NB4 (cell line): ENCODE data around the gene RFC4.
A peak's percentile ranks its signal among the peaks of the same experiment; 100 is the strongest.

Source experiments
- DNase-seq: peaks from one replicate; pipeline ENCODE4 v3.0.0; 2010; ENCODE audit warnings: low read depth
- H3K4me3 ChIP-seq: one replicate; pipeline ENCODE4 v1.5.1; 2011; ENCODE audit warnings: mild to moderate bottlenecking, low read depth, low read length, moderate library complexity
- MAX ChIP-seq: IDR thresholded peaks from 2 replicates; pipeline ENCODE4 v1.6.1; 2011; ENCODE audit warnings: low read depth, low read length
- MYC ChIP-seq: IDR thresholded peaks from 2 replicates; pipeline ENCODE4 v1.6.1; 2011; ENCODE audit warnings: low read depth, low read length
- POLR2A ChIP-seq: IDR thresholded peaks from 2 replicates; pipeline ENCODE4 v1.6.1; 2011; ENCODE audit warnings: mild to moderate bottlenecking; ENCODE audit not compliant: insufficient read length; ENCODE audit errors: extremely low read depth
- TF ChIP-seq, protein P1 (sequence below): IDR thresholded peaks from one replicate; pipeline ENCODE4 v1.5.1; 2012; ENCODE audit warnings: low read depth, low read length

The RFC4 gene

GRCh38 chr3:186746008-186746407 is 60.3 kb downstream of the RFC4 start:
- no peak overlapping the region for H3K4me3 ChIP-seq
- DNase-seq = peak; percentile 71
- TF ChIP-seq MAX (peak; percentile 12; the same call in 1 of the 2 replicates), POLR2A (no peak)

DNA sequence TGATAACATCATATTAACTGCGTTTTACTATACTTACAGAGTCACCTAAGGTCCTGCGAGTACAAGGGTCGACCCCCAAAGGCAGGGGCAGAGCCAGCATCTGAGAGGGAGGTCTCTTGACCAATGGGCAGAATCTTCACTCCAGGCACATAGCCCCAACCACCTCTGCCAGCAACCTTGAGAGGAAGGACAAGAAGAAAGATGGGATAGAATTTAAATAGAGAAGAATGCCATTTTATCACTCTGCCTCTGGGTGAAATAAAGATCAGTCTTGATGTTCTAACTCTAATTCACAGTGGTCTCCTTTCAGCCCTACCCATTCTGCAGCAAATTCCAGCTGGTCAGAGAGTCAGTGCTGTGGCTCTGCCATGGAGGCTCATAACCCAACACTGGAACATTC is 62.6 kb downstream of the RFC4 start:
- no peak for TF ChIP-seq MAX
- no peak for TF ChIP-seq POLR2A
- no peak for TF ChIP-seq MYC
- TF ChIP-seq, protein P1, sequence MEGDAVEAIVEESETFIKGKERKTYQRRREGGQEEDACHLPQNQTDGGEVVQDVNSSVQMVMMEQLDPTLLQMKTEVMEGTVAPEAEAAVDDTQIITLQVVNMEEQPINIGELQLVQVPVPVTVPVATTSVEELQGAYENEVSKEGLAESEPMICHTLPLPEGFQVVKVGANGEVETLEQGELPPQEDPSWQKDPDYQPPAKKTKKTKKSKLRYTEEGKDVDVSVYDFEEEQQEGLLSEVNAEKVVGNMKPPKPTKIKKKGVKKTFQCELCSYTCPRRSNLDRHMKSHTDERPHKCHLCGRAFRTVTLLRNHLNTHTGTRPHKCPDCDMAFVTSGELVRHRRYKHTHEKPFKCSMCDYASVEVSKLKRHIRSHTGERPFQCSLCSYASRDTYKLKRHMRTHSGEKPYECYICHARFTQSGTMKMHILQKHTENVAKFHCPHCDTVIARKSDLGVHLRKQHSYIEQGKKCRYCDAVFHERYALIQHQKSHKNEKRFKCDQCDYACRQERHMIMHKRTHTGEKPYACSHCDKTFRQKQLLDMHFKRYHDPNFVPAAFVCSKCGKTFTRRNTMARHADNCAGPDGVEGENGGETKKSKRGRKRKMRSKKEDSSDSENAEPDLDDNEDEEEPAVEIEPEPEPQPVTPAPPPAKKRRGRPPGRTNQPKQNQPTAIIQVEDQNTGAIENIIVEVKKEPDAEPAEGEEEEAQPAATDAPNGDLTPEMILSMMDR = no peak
- H3K4me3 ChIP-seq = no peak overlapping the region
- no peak for DNase-seq

DNA sequence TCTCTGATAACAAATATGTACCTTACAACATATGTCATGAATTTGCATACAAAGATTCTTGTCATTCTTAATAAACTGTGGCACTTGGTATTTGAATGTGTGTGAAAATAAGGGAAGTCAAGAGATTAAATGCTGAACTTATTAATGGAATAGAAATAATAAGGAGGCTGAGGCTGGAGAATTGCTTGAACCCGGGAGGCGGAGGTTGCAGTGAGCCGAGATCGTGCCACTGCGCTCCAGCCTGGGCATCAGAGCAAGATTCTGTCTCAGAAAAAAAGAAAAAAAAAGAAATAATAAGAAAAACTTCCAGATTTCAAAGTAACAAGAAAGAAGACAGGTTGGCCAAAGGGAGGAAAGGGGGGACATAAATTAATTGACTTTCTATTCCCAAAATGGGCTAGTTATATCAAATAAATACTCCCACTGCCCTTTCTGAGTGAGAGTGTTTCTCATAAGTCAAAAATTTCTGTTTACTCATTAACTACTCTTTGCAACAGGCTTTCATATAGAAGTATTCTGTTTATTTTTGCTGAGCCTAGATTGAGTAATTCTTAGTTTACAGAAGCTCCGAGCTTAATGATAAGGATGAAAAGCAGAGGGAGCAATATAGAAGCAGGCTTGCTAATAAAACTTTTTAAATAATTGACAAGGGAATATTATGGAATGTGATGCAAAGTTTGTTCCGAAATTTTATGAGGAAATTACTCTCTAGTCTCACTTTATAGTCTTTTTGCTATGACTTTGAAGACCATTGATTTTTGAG is 63.5 kb downstream of the RFC4 start:
- TF ChIP-seq MAX (no peak), MYC (no peak), POLR2A (no peak)
- TF ChIP-seq, protein P1 = no peak
- H3K4me3 ChIP-seq = no peak overlapping the region
- DNase-seq = no peak
